ENCODE measurements around the gene LILRB3. TPM values are rescaled to one million over a fixed set of nuclear protein-coding genes. Genes with fewer than 3 reads are reported as not detected.
"Not testable (repeated sequence)": the region's sequence is repeated elsewhere in the genome, so short reads cannot be mapped to it uniquely, and the experiment has no call there.

Gene LILRB3
- total and polyA plus RNA-seq, 4 donors = 23.0 to 282 (median 57.2) TPM

GRCh38 chr19:54207983-54208783, 14.6 kb downstream of the LILRB3 start:
- DNase-seq (peak; percentile 74 to 93 (median 82)), ATAC-seq (ENCODE audit: insufficient read depth, low FRiP score) (peak; percentile 67)
- no peak for TF ChIP-seq CTCF (IDR thresholded peaks at IDR 0.05; ENCODE audit: control extremely low read depth, extremely low read depth)
- Histone ChIP-seq H3K9ac (ENCODE audit: insufficient read depth in 1 of 2, low read length in 2 of 2) (peak overlapping the region in 1 of 2 donors; percentile 56), H3K4me3 (no peak overlapping the region), H3K27me3 (ENCODE audit: control insufficient read depth in 3 of 3, insufficient read depth in 3 of 3, low read length in 2 of 3) (no peaks in the 10 kb centered on the region), H3K4me1 (ENCODE audit: control insufficient read depth in 5 of 5, insufficient read depth in 5 of 5, low read length in 5 of 5) (peaks cover 8 to 46% (median 27%) of the 10 kb centered on the region in 5 donors), H3K36me3 (ENCODE audit: control insufficient read depth in 4 of 4, insufficient read depth in 4 of 4, low read length in 4 of 4) (peaks cover 22 to 38% (median 29%) of the 10 kb centered on the region in 4 donors), H3K27ac (ENCODE audit: low read depth in 1 of 2, low read length in 1 of 2) (peak overlapping the region; percentile 39 to 97), H3K9me3 (ENCODE audit: control insufficient read depth in 4 of 4, insufficient read depth in 3 of 4, low read length in 3 of 4) (no peaks in the 10 kb centered on the region)
- WGBS, 2 donors = 29 to 39% methylated on average over 18 of the region's 18 CpGs

GRCh38 chr19:54207676-54207982, 15.2 kb downstream of the LILRB3 start:
- Histone ChIP-seq H3K27me3 (ENCODE audit: control insufficient read depth in 3 of 3, insufficient read depth in 3 of 3, low read length in 2 of 3) (no peaks in the 10 kb centered on the region), H3K4me3 (no peak overlapping the region), H3K9me3 (ENCODE audit: control insufficient read depth in 4 of 4, insufficient read depth in 3 of 4, low read length in 3 of 4) (no peaks in the 10 kb centered on the region), H3K4me1 (ENCODE audit: control insufficient read depth in 5 of 5, insufficient read depth in 5 of 5, low read length in 5 of 5) (peaks cover 14 to 52% (median 32%) of the 10 kb centered on the region in 5 donors), H3K9ac (ENCODE audit: insufficient read depth in 1 of 2, low read length in 2 of 2) (no peak overlapping the region), H3K27ac (ENCODE audit: low read depth in 1 of 2, low read length in 1 of 2) (peak overlapping the region in 1 of 2 donors; percentile 97), H3K36me3 (ENCODE audit: control insufficient read depth in 4 of 4, insufficient read depth in 4 of 4, low read length in 4 of 4) (peaks cover 27 to 42% (median 34%) of the 10 kb centered on the region in 4 donors)
- ATAC-seq (ENCODE audit: insufficient read depth, low FRiP score) (no peak), DNase-seq (no peak)
- 17 to 42% methylated on average over 5 of the region's 5 CpGs for WGBS, 2 donors
- no peak for TF ChIP-seq CTCF (IDR thresholded peaks at IDR 0.05; ENCODE audit: control extremely low read depth, extremely low read depth)

- not testable (repeated sequence) for H3K9ac ChIP-seq (ENCODE audit: insufficient read depth in 1 of 2, low read length in 2 of 2); H3K27me3 ChIP-seq (ENCODE audit: control insufficient read depth in 3 of 3, insufficient read depth in 3 of 3, low read length in 2 of 3); DNase-seq; H3K9me3 ChIP-seq (ENCODE audit: control insufficient read depth in 4 of 4, insufficient read depth in 3 of 4, low read length in 3 of 4); H3K4me3 ChIP-seq; ATAC-seq (ENCODE audit: insufficient read depth, low FRiP score)
- WGBS, 2 donors = 45 to 64% methylated on average over 21 to 23 of the region's 23 CpGs
- peaks cover 17 to 56% (median 33%) of the 10 kb centered on the region in 5 donors for H3K4me1 ChIP-seq (ENCODE audit: control insufficient read depth in 5 of 5, insufficient read depth in 5 of 5, low read length in 5 of 5)
- H3K36me3 ChIP-seq (ENCODE audit: control insufficient read depth in 4 of 4, insufficient read depth in 4 of 4, low read length in 4 of 4) = peaks cover 31 to 44% (median 38%) of the 10 kb centered on the region in 4 donors
- peak overlapping the region in 1 of 2 donors; percentile 97 for H3K27ac ChIP-seq (ENCODE audit: low read depth in 1 of 2, low read length in 1 of 2)
Measured at GRCh38 chr19:54207193-54207592, 15.6 kb downstream of the LILRB3 start.

GRCh38 chr19:54206831-54207177, 16.0 kb downstream of the LILRB3 start:
- Histone ChIP-seq H3K9me3 (ENCODE audit: control insufficient read depth in 4 of 4, insufficient read depth in 3 of 4, low read length in 3 of 4) (no peaks in the 10 kb centered on the region), H3K9ac (ENCODE audit: insufficient read depth in 1 of 2, low read length in 2 of 2) (no peak overlapping the region), H3K4me3 (no peak overlapping the region), H3K27me3 (ENCODE audit: control insufficient read depth in 3 of 3, insufficient read depth in 3 of 3, low read length in 2 of 3) (no peaks in the 10 kb centered on the region), H3K27ac (ENCODE audit: low read depth in 1 of 2, low read length in 1 of 2) (peak overlapping the region in 1 of 2 donors; percentile 97), H3K36me3 (ENCODE audit: control insufficient read depth in 4 of 4, insufficient read depth in 4 of 4, low read length in 4 of 4) (peaks cover 31 to 48% (median 39%) of the 10 kb centered on the region in 4 donors), H3K4me1 (ENCODE audit: control insufficient read depth in 5 of 5, insufficient read depth in 5 of 5, low read length in 5 of 5) (peaks cover 20 to 60% (median 33%) of the 10 kb centered on the region in 5 donors)
- no peak for ATAC-seq (ENCODE audit: insufficient read depth, low FRiP score)
- DNase-seq = no peak
- no peak for TF ChIP-seq CTCF (IDR thresholded peaks at IDR 0.05; ENCODE audit: control extremely low read depth, extremely low read depth)
- 72 to 83% methylated on average over 13 of the region's 13 CpGs for WGBS, 2 donors

Data from lung (tissue), 12 donors.